Measurements from ENCODE around the gene SYT7. TPM values are rescaled to one million over a fixed set of nuclear protein-coding genes. Genes with fewer than 3 reads are reported as not detected.
A peak's percentile ranks its signal among the peaks of the same experiment; 100 is the strongest.

SYT7 gene
- total RNA-seq, 1 donor from 2014 or later: 1.8 TPM

- TF ChIP-seq CTCF (IDR thresholded peaks at IDR 0.05): no peak
- Histone ChIP-seq H3K36me3 (no peaks in the 10 kb centered on the region), H3K9me3 (no peaks in the 10 kb centered on the region), H3K27me3 (peaks cover 10% of the 10 kb centered on the region), H3K4me3 (peak overlapping the region; percentile 65 to 72), H3K27ac (no peak overlapping the region), H3K4me1 (peaks cover 6 to 14% of the 10 kb centered on the region in 2 donors)
- no peak for DNase-seq (ENCODE audit: low spot score in 2 of 2)
- intact Hi-C loops (cut with DNase I): loop anchor here (10.0 kb wide), 1 partner anchor 135 kb away; no protein-coding TSS in a partner anchor
Measured at GRCh38 chr11:61579676-61580270, 1.1 kb downstream of the SYT7 start.

GRCh38 chr11:61578819-61579675 lies 1.8 kb downstream of the SYT7 start:
- DNase-seq (ENCODE audit: low spot score in 2 of 2): no peak
- H3K27ac ChIP-seq: no peak overlapping the region
- H3K36me3 ChIP-seq: no peaks in the 10 kb centered on the region
- no peak for TF ChIP-seq CTCF (IDR thresholded peaks at IDR 0.05)
- H3K4me3 ChIP-seq: no peak overlapping the region
- peaks cover 10% of the 10 kb centered on the region for H3K27me3 ChIP-seq
- intact Hi-C loops (cut with DNase I): no loop called here
- H3K9me3 ChIP-seq: no peaks in the 10 kb centered on the region
- H3K4me1 ChIP-seq: peaks cover 6 to 14% of the 10 kb centered on the region in 2 donors

GRCh38 chr11:61577383-61578118 lies 3.3 kb downstream of the SYT7 start:
- Histone ChIP-seq H3K4me1 (peaks cover 6 to 14% of the 10 kb centered on the region in 2 donors), H3K9me3 (no peaks in the 10 kb centered on the region), H3K27ac (no peak overlapping the region), H3K27me3 (peaks cover 10% of the 10 kb centered on the region), H3K4me3 (no peak overlapping the region), H3K36me3 (no peaks in the 10 kb centered on the region)
- DNase-seq (ENCODE audit: low spot score in 2 of 2): no peak
- no peak for TF ChIP-seq CTCF (IDR thresholded peaks at IDR 0.05)
- intact Hi-C loops (cut with DNase I): no loop called here

- Histone ChIP-seq H3K9me3 (no peaks in the 10 kb centered on the region), H3K36me3 (no peaks in the 10 kb centered on the region), H3K4me3 (no peak overlapping the region), H3K4me1 (peaks cover 6 to 7% of the 10 kb centered on the region in 2 donors), H3K27me3 (peaks cover 10% of the 10 kb centered on the region), H3K27ac (no peak overlapping the region)
- TF ChIP-seq CTCF (IDR thresholded peaks at IDR 0.05): no peak
- DNase-seq (ENCODE audit: low spot score in 2 of 2): no peak
- intact Hi-C loops (cut with DNase I): no loop called here
Measured at GRCh38 chr11:61575886-61576861, 4.7 kb downstream of the SYT7 start.

GRCh38 chr11:61574611-61575010 lies 6.3 kb downstream of the SYT7 start:
- no peak for DNase-seq (ENCODE audit: low spot score in 2 of 2)
- H3K9me3 ChIP-seq: no peaks in the 10 kb centered on the region
- H3K27me3 ChIP-seq: peaks cover under 1% of the 10 kb centered on the region
- intact Hi-C loops (cut with DNase I): no loop called here
- H3K4me3 ChIP-seq: no peak overlapping the region
- no peaks in the 10 kb centered on the region for H3K4me1 ChIP-seq
- no peaks in the 10 kb centered on the region for H3K36me3 ChIP-seq
- no peak for TF ChIP-seq CTCF (IDR thresholded peaks at IDR 0.05)
- H3K27ac ChIP-seq: no peak overlapping the region

Data from ascending aorta (tissue), 2 donors.